ENCODE results near the gene NEUROD6.

Gene NEUROD6

GRCh38 chr7:31305260-31305659 is 35.3 kb downstream of the NEUROD6 start:
- CTCF ChIA-PET, result no interaction called here
- no peak overlapping the region for H3K4me3 ChIP-seq (ENCODE audit: low read depth, low read length)
- no peak for DNase-seq (ENCODE audit: low read depth, low spot score)
- POLR2A ChIA-PET, result no interaction called here
- no peak for TF ChIP-seq CTCF (IDR thresholded peaks at IDR 0.05; ENCODE audit: insufficient read depth, low read length, missing control alignments)

- no peak for DNase-seq (ENCODE audit: low read depth, low spot score)
- no peak overlapping the region for H3K4me3 ChIP-seq (ENCODE audit: low read depth, low read length)
- TF ChIP-seq CTCF (IDR thresholded peaks at IDR 0.05; ENCODE audit: insufficient read depth, low read length, missing control alignments), result no peak
- ChIA-PET CTCF (interaction anchor here (0.9 kb wide), 1 partner anchor 9 kb away, joined by 3 read pairs; no protein-coding TSS in a partner anchor), POLR2A (no interaction called here)
Measured at GRCh38 chr7:31304446-31304845, 36.1 kb downstream of the NEUROD6 start.

- DNase-seq (ENCODE audit: low read depth, low spot score), result no peak
- no peak overlapping the region for H3K4me3 ChIP-seq (ENCODE audit: low read depth, low read length)
- POLR2A ChIA-PET, result no interaction called here
- CTCF ChIA-PET, result no interaction called here
- no peak for TF ChIP-seq CTCF (IDR thresholded peaks at IDR 0.05; ENCODE audit: insufficient read depth, low read length, missing control alignments)
Measured at GRCh38 chr7:31302356-31302755, 38.2 kb downstream of the NEUROD6 start.

GRCh38 chr7:31299336-31299735 is 41.2 kb downstream of the NEUROD6 start:
- CTCF ChIA-PET, result no interaction called here
- no peak for DNase-seq (ENCODE audit: low read depth, low spot score)
- H3K4me3 ChIP-seq (ENCODE audit: low read depth, low read length), result no peak overlapping the region
- TF ChIP-seq CTCF (IDR thresholded peaks at IDR 0.05; ENCODE audit: insufficient read depth, low read length, missing control alignments), result no peak
- POLR2A ChIA-PET, result no interaction called here

GRCh38 chr7:31290601-31291000 is 49.9 kb downstream of the NEUROD6 start:
- TF ChIP-seq CTCF (IDR thresholded peaks at IDR 0.05; ENCODE audit: insufficient read depth, low read length, missing control alignments), result no peak
- ChIA-PET CTCF (no interaction called here), POLR2A (no interaction called here)
- DNase-seq (ENCODE audit: low read depth, low spot score), result no peak
- H3K4me3 ChIP-seq (ENCODE audit: low read depth, low read length), result no peak overlapping the region

All from AG04449 (cell line).